SU-DHL-6 (cell line): ENCODE results near the gene TSPAN6.

Experiments
- H2AFZ ChIP-seq: fragments of 200-600 bp; sonication (generic); 2 replicates; pipeline ENCODE4 v1.6.1; 2014; ENCODE audit warnings: low read depth, mild to moderate bottlenecking, moderate library complexity, mixed read lengths, antibody characterized with exemption, low read length; ENCODE audit not compliant: severe bottlenecking
- H3F3A ChIP-seq: fragments of 200-600 bp; shearing (Covaris generic); 2 replicates; pipeline ENCODE4 v1.6.0; 2016; ENCODE audit warnings: antibody characterized with exemption, mild to moderate bottlenecking; ENCODE audit not compliant: insufficient read depth
- H3K27ac ChIP-seq: fragments of 200-600 bp; sonication (generic); 2 replicates; pipeline ENCODE4 v1.5.1; 2016; ENCODE audit warnings: low read depth, mild to moderate bottlenecking, low read length, moderate library complexity, mixed read lengths
- H3K27me3 ChIP-seq: fragments of 200-600 bp; sonication (generic), shearing (Covaris generic); 2 replicates; pipeline ENCODE4 v1.6.0; 2014; ENCODE audit warnings: mild to moderate bottlenecking, low read length
- H3K36me3 ChIP-seq: fragments of 200-600 bp; sonication (generic); 2 replicates; pipeline ENCODE4 v1.6.1; 2014; ENCODE audit warnings: mild to moderate bottlenecking, low read length, mixed read lengths
- H3K4me2 ChIP-seq: fragments of 300-600, 200-600 bp; shearing (Covaris generic), sonication (generic); 2 replicates; pipeline ENCODE4 v1.6.0; 2014; ENCODE audit warnings: low read length, low read depth, mild to moderate bottlenecking; ENCODE audit not compliant: poor library complexity, severe bottlenecking
- H3K4me3 ChIP-seq: fragments of 200-600 bp; sonication (generic); 2 replicates; pipeline ENCODE4 v1.5.1; 2014; ENCODE audit warnings: antibody characterized with exemption, low read length, mild to moderate bottlenecking, mixed read lengths; ENCODE audit not compliant: insufficient read depth, poor library complexity, severe bottlenecking
- H3K79me2 ChIP-seq: fragments of 200-600 bp; sonication (generic); 2 replicates; pipeline ENCODE4 v1.6.1; 2014; ENCODE audit warnings: mild to moderate bottlenecking, low read length, moderate library complexity; ENCODE audit not compliant: insufficient read depth
- H3K9ac ChIP-seq: fragments of 200-600 bp; sonication (generic); 2 replicates; pipeline ENCODE4 v1.7.0; 2014; ENCODE audit warnings: mild to moderate bottlenecking, low read length
- H3K9me2 ChIP-seq: fragments of 200-600 bp; sonication (generic); replicated peaks from 2 replicates; pipeline ENCODE4 v1.6.1; 2014; ENCODE audit warnings: low read length; ENCODE audit not compliant: insufficient read depth
- H3K9me3 ChIP-seq: fragments of 200-600 bp; sonication (generic); 2 replicates; pipeline ENCODE4 v1.6.1; 2014; ENCODE audit warnings: low read length, mixed read lengths; ENCODE audit not compliant: insufficient read depth
- H4K20me1 ChIP-seq: fragments of 200-600 bp; sonication (generic); 2 replicates; pipeline ENCODE4 v1.6.1; 2014; ENCODE audit warnings: low read depth, mild to moderate bottlenecking, antibody characterized with exemption, low read length, moderate library complexity, mixed read lengths
- CTCF ChIP-seq: fragments of 200-600 bp; sonication (generic); IDR thresholded peaks from one replicate; pipeline ENCODE4 v1.5.1; 2017; ENCODE audit warnings: antibody characterized with exemption, mild to moderate bottlenecking, low read length, moderate library complexity; ENCODE audit not compliant: insufficient read depth, poor library complexity, severe bottlenecking
- EZH2phosphoT487 ChIP-seq: fragments of 200-600 bp; sonication (generic), shearing (Covaris generic); conservative IDR thresholded peaks from 2 replicates; pipeline ENCODE4 v1.6.1; 2018; ENCODE audit warnings: mild to moderate bottlenecking, antibody characterized with exemption, low read length, moderate library complexity, mixed read lengths

The TSPAN6 gene

GRCh38 chrX:100682939-100683338 lies 46.3 kb upstream of the TSPAN6 start:
- Histone ChIP-seq H3K9me2 (no peaks in the 10 kb centered on the region), H3K9ac (no peak overlapping the region), H3K79me2 (no peaks in the 10 kb centered on the region), H4K20me1 (no peaks in the 10 kb centered on the region), H3K36me3 (no peaks in the 10 kb centered on the region), H3K4me2 (no peak overlapping the region), H3K4me3 (no peak overlapping the region), H3F3A (no peaks in the 10 kb centered on the region), H3K9me3 (no peaks in the 10 kb centered on the region), H3K27me3 (no peaks in the 10 kb centered on the region), H2AFZ (no peak overlapping the region), H3K27ac (no peak overlapping the region)
- TF ChIP-seq CTCF (no peak), EZH2phosphoT487 (no peak)

DNA sequence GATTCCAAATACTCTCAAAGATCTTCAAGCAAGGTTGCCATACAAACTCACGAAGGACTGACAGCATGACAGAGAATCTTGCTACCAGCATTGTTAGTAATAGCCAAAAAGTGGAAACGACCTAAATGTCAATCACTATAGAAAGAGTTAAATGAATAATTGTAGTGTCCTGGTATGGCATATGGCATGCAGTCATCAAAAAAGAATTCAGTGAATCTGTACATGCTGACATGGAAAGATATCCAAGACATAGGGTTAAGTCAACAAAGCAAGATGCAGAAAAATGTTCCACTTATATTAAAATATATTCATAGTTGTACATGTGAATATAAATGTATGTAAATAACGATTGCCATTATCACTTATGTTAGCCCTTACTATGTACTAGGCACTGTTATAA lies 45.0 kb upstream of the TSPAN6 start:
- Histone ChIP-seq H3K9me3 (no peaks in the 10 kb centered on the region), H3K9ac (no peak overlapping the region), H3K9me2 (no peaks in the 10 kb centered on the region), H3K4me2 (no peak overlapping the region), H2AFZ (no peak overlapping the region), H4K20me1 (no peaks in the 10 kb centered on the region), H3K79me2 (no peaks in the 10 kb centered on the region), H3K27ac (no peak overlapping the region), H3K36me3 (no peaks in the 10 kb centered on the region), H3F3A (no peaks in the 10 kb centered on the region), H3K4me3 (no peak overlapping the region), H3K27me3 (no peaks in the 10 kb centered on the region)
- TF ChIP-seq CTCF: no peak
- no peak for TF ChIP-seq EZH2phosphoT487

DNA sequence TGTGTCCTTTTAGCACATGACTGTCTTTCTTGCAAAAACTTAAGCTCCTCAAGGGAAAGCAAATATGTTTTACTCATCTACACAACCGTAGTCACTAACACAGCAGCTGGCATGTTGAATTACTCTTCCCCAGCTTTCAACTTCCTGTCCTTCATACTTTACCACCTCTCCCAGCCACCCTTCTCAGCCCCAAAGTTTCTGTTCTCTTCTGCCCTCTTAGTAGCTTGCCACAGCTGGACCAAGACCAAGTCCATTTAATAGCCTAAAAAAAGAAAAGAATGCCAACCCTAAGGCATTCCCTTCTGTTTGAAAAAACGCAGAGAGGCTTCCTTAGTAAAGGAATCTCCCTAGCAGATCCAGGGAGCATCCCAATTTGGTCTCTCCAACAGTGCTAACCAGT lies 44.1 kb upstream of the TSPAN6 start:
- H3K9me2 ChIP-seq: no peaks in the 10 kb centered on the region
- H3K4me2 ChIP-seq: no peak overlapping the region
- no peaks in the 10 kb centered on the region for H3K36me3 ChIP-seq
- H3K27me3 ChIP-seq: no peaks in the 10 kb centered on the region
- no peaks in the 10 kb centered on the region for H4K20me1 ChIP-seq
- H3K79me2 ChIP-seq: no peaks in the 10 kb centered on the region
- no peak overlapping the region for H3K9ac ChIP-seq
- H3F3A ChIP-seq: no peaks in the 10 kb centered on the region
- TF ChIP-seq CTCF: no peak
- TF ChIP-seq EZH2phosphoT487: no peak
- H3K27ac ChIP-seq: no peak overlapping the region
- no peaks in the 10 kb centered on the region for H3K9me3 ChIP-seq
- H3K4me3 ChIP-seq: no peak overlapping the region
- no peak overlapping the region for H2AFZ ChIP-seq
